Sigmoid colon (tissue), 7 donors: Measurements from ENCODE around the gene CRTC3. TPM values are rescaled to one million over a fixed set of nuclear protein-coding genes. Genes with fewer than 3 reads are reported as not detected.

Experiments used
- DNase-seq: peaks from one replicate; pipeline ENCODE4 v3.0.0-alpha.2; 2019
- H3K27ac ChIP-seq, 4 donors: fragments of 200-600 bp; sonication (generic); one replicate each; pipeline ENCODE4 v1.5.1; 2016 to 2019; ENCODE audit warnings: mild to moderate bottlenecking in 1 of 4
- H3K27me3 ChIP-seq, 3 donors: fragments of 200-600 bp; sonication (generic); one replicate each; pipeline ENCODE4 v1.5.1; 2019; ENCODE audit warnings: mild to moderate bottlenecking in 1 of 3
- H3K36me3 ChIP-seq, 4 donors: fragments of 200-600 bp; sonication (generic); one replicate each; pipeline ENCODE4 v1.5.1; 2016 to 2019
- H3K4me1 ChIP-seq, 4 donors: fragments of 200-600 bp; sonication (generic); one replicate each; pipeline ENCODE4 v1.5.1; 2017 to 2019
- H3K4me3 ChIP-seq, 4 donors: fragments of 200-600 bp; sonication (generic); one replicate each; pipeline ENCODE4 v1.5.1; 2017 to 2019; ENCODE audit warnings: mild to moderate bottlenecking in 2 of 4, moderate library complexity in 1 of 4
- H3K9me3 ChIP-seq, 4 donors: fragments of 200-600 bp in 3 of 4; sonication (generic) in 3 of 4; one replicate each; pipeline versions ENCODE4 v1.5.1 to v1.6.1; 2013 to 2019
- CTCF ChIP-seq, 4 experiments: fragments of 450-650 bp in 3 of 4; fragments of 200-600 bp in 1 of 4; IDR thresholded peaks; one replicate each; pipeline ENCODE4 v1.5.1; 2016 to 2019; ENCODE audit warnings: antibody characterized with exemption in 4 of 4, mild to moderate bottlenecking in 3 of 4, moderate library complexity in 2 of 4
- EP300 ChIP-seq, 4 donors: sonication (generic); formaldehyde crosslinking; IDR thresholded peaks; one replicate each; pipeline ENCODE4 v1.6.1; 2017; ENCODE audit warnings: antibody characterized with exemption in 4 of 4
- POLR2A ChIP-seq, 2 donors: fragments of 450-650 bp; IDR thresholded peaks; one replicate each; pipeline ENCODE4 v1.6.1; 2016; ENCODE audit warnings: antibody characterized with exemption in 2 of 2, mild to moderate bottlenecking in 2 of 2, moderate library complexity in 2 of 2
- POLR2AphosphoS5 ChIP-seq, 4 donors: sonication (generic); formaldehyde crosslinking; IDR thresholded peaks; one replicate each; pipeline ENCODE4 v1.6.1; 2017; ENCODE audit warnings: antibody characterized with exemption in 4 of 4
- WGBS, 2 donors: extraction: QIAGEN DNeasy Blood & Tissue Kit; methylation state at CpG; one replicate each; pipeline ENCODE4 v1.1.7; 2013; 5-methylcytosine and 5-hydroxymethylcytosine counted together
- intact Hi-C: fragments of 100-400 bp; cut with DNase I; formaldehyde crosslinking; loops from one replicate; pipeline ENCODE4 v1.15.1; 2023
- polyA plus RNA-seq, 3 donors: library from polyadenylated mRNA; stranded (reverse); fragments of 200-250 nt; gene quantifications; one replicate each; pipeline ENCODE4 v1.2.3, GENCODE V29; 2013
- total RNA-seq, 4 donors: library from RNA; depleted of rRNA; stranded (reverse); fragments of >200 nt; gene quantifications; one replicate each; pipeline ENCODE4 v1.1.0, GENCODE V29; 2016
- donor health status: healthy with polysubstance abuse.
- donor health status: Bipolar disorder and iron deficiency.
- donor health status: healthy.

Gene CRTC3
- total and polyA plus RNA-seq, 7 donors: 5.4 to 64.0 (median 27.6) TPM

- intact Hi-C loops: loop anchor here (5.0 kb wide), 2 partner anchors 37 to 52 kb away; no protein-coding TSS in a partner anchor
- DNase-seq: peak; percentile 89
- Histone ChIP-seq H3K27me3 (no peaks in the 10 kb centered on the region), H3K4me3 (no peak overlapping the region), H3K27ac (peak overlapping the region; percentile 77 to 92 (median 83)), H3K36me3 (no peaks in the 10 kb centered on the region), H3K9me3 (no peaks in the 10 kb centered on the region), H3K4me1 (peaks cover 0 to 84% (median 83%) of the 10 kb centered on the region in 4 donors)
- 41 to 53% methylated on average over 7 of the region's 7 CpGs for WGBS, 2 donors
- no peak for TF ChIP-seq CTCF (IDR thresholded peaks at IDR 0.05)
- peak in 2 of 4 donors; percentile 53 to 83 for TF ChIP-seq EP300 (IDR thresholded peaks at IDR 0.05)
- no peak for TF ChIP-seq POLR2A (IDR thresholded peaks at IDR 0.05)
- TF ChIP-seq POLR2AphosphoS5 (IDR thresholded peaks at IDR 0.05): peak; percentile 71 to 94 (median 91)
Observed at GRCh38 chr15:90560229-90560776, 30.6 kb downstream of the CRTC3 start.

GRCh38 chr15:90561344-90562244 lies 31.9 kb downstream of the CRTC3 start:
- Histone ChIP-seq H3K4me3 (no peak overlapping the region), H3K9me3 (no peaks in the 10 kb centered on the region), H3K27ac (peak overlapping the region; percentile 77 to 92 (median 83)), H3K27me3 (no peaks in the 10 kb centered on the region), H3K36me3 (no peaks in the 10 kb centered on the region), H3K4me1 (peaks cover 0 to 95% (median 80%) of the 10 kb centered on the region in 4 donors)
- intact Hi-C loops: loop anchor here (5.0 kb wide), 2 partner anchors 36 to 51 kb away; no protein-coding TSS in a partner anchor
- WGBS, 2 donors: 57 to 83% methylated on average over 5 of the region's 5 CpGs
- no peak for TF ChIP-seq CTCF (IDR thresholded peaks at IDR 0.05)
- no peak for TF ChIP-seq EP300 (IDR thresholded peaks at IDR 0.05)
- peak; percentile 8 to 50 (median 36) for TF ChIP-seq POLR2AphosphoS5 (IDR thresholded peaks at IDR 0.05)
- TF ChIP-seq POLR2A (IDR thresholded peaks at IDR 0.05): no peak
- DNase-seq: no peak

- intact Hi-C loops: loop anchor here (5.0 kb wide), 2 partner anchors 35 to 50 kb away; no protein-coding TSS in a partner anchor
- TF ChIP-seq POLR2AphosphoS5 (IDR thresholded peaks at IDR 0.05) (no peak), POLR2A (IDR thresholded peaks at IDR 0.05) (no peak), EP300 (IDR thresholded peaks at IDR 0.05) (no peak), CTCF (IDR thresholded peaks at IDR 0.05) (no peak)
- Histone ChIP-seq H3K4me3 (no peak overlapping the region), H3K4me1 (peaks cover 0 to 89% (median 69%) of the 10 kb centered on the region in 4 donors), H3K27ac (peak overlapping the region; percentile 77 to 92 (median 83)), H3K27me3 (no peaks in the 10 kb centered on the region), H3K9me3 (no peaks in the 10 kb centered on the region), H3K36me3 (no peaks in the 10 kb centered on the region)
- WGBS, 2 donors: 90 to 91% methylated on average over 5 of the region's 5 CpGs
- DNase-seq: no peak
Observed at GRCh38 chr15:90562669-90563068, 32.9 kb downstream of the CRTC3 start.

- H3K27me3 ChIP-seq: no peaks in the 10 kb centered on the region
- H3K9me3 ChIP-seq: no peaks in the 10 kb centered on the region
- H3K27ac ChIP-seq: peak overlapping the region; percentile 34 to 92 (median 66)
- WGBS, 2 donors: 84 to 85% methylated on average over 3 of the region's 3 CpGs
- TF ChIP-seq CTCF (IDR thresholded peaks at IDR 0.05) (no peak), POLR2A (IDR thresholded peaks at IDR 0.05) (no peak), EP300 (IDR thresholded peaks at IDR 0.05) (no peak)
- intact Hi-C loops: loop anchor here (5.0 kb wide), 2 partner anchors 34 to 49 kb away; no protein-coding TSS in a partner anchor
- peaks cover 0 to 81% (median 61%) of the 10 kb centered on the region in 4 donors for H3K4me1 ChIP-seq
- no peak for DNase-seq
- no peaks in the 10 kb centered on the region for H3K36me3 ChIP-seq
- no peak overlapping the region for H3K4me3 ChIP-seq
Observed at GRCh38 chr15:90563463-90563862, 33.7 kb downstream of the CRTC3 start.
